ENCODE data around the gene CNPY3. TPM values are rescaled to one million over a fixed set of nuclear protein-coding genes. Genes with fewer than 3 reads are reported as not detected.

Gene CNPY3
- total RNA-seq, 6 donors from 2014 or later = 32.4 to 95.2 (median 50.3) TPM

DNA sequence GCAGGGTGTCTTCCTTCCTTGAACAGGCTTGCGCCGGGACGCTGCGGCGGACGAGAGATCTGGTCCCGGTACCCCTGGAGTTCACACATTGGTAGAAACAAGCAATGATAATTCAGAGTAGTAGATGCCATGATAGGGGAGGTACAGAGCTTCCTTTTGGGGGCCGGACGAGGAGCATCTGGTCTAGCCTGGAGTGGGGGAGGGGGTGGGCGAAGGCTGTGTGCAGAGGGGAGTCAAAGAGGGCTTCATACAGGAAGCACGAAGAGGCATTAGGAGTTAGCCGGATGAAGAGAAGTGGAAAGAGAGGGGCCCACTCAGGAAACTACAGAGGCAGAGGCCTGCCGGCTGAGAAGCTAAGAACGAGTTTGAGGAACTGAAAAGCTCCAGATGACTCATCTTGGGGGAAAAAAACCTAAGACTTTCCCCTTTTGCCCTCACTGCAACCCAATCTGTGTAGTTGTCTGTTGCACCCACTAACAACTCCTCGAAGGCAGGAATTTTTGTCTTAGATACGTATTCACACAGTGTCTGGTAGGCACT is 611 bp downstream of the CNPY3 start:
- Histone ChIP-seq H3K9me3 (no peaks in the 10 kb centered on the region), H3K4me3 (peak overlapping the region; percentile 59 to 87 (median 74)), H3K27ac (peak overlapping the region; percentile 85 to 94 (median 90)), H3K36me3 (peaks cover 0 to 10% (median 7%) of the 10 kb centered on the region in 4 donors), H3K4me1 (peaks cover 32 to 50% (median 40%) of the 10 kb centered on the region in 4 donors), H3K27me3 (no peaks in the 10 kb centered on the region)
- DNase-seq = peak in 1 of 2 donors; percentile 54
- ATAC-seq (ENCODE audit: low FRiP score in 2 of 2) = peak; percentile 5 to 63
- 0 to 2% methylated on average over 13 to 14 of the region's 16 CpGs for WGBS, 2 donors
- peak in 1 of 4 donors; percentile 3 for TF ChIP-seq POLR2A (IDR thresholded peaks at IDR 0.05)
- TF ChIP-seq, protein P1, sequence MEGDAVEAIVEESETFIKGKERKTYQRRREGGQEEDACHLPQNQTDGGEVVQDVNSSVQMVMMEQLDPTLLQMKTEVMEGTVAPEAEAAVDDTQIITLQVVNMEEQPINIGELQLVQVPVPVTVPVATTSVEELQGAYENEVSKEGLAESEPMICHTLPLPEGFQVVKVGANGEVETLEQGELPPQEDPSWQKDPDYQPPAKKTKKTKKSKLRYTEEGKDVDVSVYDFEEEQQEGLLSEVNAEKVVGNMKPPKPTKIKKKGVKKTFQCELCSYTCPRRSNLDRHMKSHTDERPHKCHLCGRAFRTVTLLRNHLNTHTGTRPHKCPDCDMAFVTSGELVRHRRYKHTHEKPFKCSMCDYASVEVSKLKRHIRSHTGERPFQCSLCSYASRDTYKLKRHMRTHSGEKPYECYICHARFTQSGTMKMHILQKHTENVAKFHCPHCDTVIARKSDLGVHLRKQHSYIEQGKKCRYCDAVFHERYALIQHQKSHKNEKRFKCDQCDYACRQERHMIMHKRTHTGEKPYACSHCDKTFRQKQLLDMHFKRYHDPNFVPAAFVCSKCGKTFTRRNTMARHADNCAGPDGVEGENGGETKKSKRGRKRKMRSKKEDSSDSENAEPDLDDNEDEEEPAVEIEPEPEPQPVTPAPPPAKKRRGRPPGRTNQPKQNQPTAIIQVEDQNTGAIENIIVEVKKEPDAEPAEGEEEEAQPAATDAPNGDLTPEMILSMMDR (IDR thresholded peaks at IDR 0.05) = no peak

DNA sequence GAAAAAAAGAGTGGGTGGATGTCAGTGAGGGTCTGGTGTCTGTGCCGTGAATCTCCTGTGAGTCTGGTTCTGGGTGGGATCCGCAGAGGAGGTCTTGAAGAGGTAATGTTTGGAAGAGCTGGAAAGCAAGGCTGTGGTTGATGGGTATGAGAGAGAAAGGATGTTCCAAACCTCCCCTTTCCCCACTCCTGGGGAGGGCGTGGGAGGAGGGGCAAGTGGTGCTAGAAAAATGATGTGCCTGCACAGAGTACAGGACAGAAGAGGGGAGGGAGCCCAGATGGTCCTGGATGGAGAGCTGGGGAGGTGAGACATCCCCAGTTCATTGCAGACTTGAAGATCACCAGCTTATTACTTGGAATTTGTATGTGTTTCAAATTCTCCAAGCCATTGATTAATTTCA is 3.1 kb downstream of the CNPY3 start:
- Histone ChIP-seq H3K27me3 (no peaks in the 10 kb centered on the region), H3K27ac (peak overlapping the region in 3 of 4 donors; percentile 7 to 94 (median 93)), H3K9me3 (no peaks in the 10 kb centered on the region), H3K4me1 (peaks cover 32 to 50% (median 40%) of the 10 kb centered on the region in 4 donors), H3K36me3 (peaks cover 10 to 36% (median 26%) of the 10 kb centered on the region in 4 donors), H3K4me3 (no peak overlapping the region)
- ATAC-seq (ENCODE audit: low FRiP score in 2 of 2) = no peak
- no peak for DNase-seq
- WGBS, 2 donors = 93 to 98% methylated on average over 3 of the region's 3 CpGs
- no peak for TF ChIP-seq POLR2AphosphoS5 (IDR thresholded peaks at IDR 0.05)
- TF ChIP-seq EP300 (IDR thresholded peaks at IDR 0.05) = no peak
- TF ChIP-seq, protein P1 (IDR thresholded peaks at IDR 0.05) = no peak
- no peak for TF ChIP-seq POLR2A (IDR thresholded peaks at IDR 0.05)

DNA sequence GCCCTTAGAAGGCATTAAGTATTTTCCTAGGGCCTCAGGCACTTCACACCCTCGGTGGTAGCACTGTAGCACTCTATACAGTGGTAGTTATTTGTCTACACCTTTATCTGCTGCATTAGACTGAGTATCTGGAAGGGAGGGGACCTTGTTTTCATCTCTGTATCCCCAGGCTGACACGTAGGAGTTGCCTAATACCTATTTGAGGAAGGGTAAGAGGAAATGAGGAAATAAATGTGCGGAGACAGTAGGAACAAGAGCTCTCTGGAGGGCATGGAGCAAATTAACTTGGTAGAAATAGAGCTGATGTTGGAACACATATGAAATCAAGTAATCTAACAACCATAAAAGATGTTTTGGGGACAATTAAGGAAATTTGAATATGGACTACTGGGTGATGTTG is 3.9 kb downstream of the CNPY3 start:
- Histone ChIP-seq H3K4me3 (no peak overlapping the region), H3K27ac (peak overlapping the region in 3 of 4 donors; percentile 7 to 94 (median 93)), H3K27me3 (no peaks in the 10 kb centered on the region), H3K9me3 (no peaks in the 10 kb centered on the region), H3K36me3 (peaks cover 10 to 43% (median 33%) of the 10 kb centered on the region in 4 donors), H3K4me1 (peaks cover 31 to 46% (median 38%) of the 10 kb centered on the region in 4 donors)
- WGBS, 2 donors = 24 to 25% methylated on average over 3 of the region's 3 CpGs
- ATAC-seq (ENCODE audit: low FRiP score in 2 of 2) (no peak), DNase-seq (no peak)
- TF ChIP-seq POLR2A (IDR thresholded peaks at IDR 0.05) = no peak
- peak in 1 of 2 donors; percentile 12 for TF ChIP-seq POLR2AphosphoS5 (IDR thresholded peaks at IDR 0.05)

DNA sequence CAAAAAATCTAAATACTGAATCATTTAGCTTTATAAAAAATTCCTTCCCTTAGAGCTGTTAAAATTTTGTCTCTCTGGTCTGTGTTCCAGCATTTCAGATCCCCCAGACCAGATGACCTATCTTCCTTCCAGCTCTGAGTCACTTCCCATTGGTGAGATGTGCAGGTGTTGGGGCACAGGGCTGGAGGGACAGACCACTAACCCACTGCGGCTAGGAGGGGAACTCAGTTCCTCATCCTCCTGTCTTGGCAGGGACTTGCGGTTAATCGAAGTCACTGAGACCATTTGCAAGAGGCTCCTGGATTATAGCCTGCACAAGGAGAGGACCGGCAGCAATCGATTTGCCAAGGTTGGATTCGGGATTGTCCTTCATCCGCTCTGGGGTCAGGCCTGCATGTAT is 6.0 kb downstream of the CNPY3 start:
- TF ChIP-seq POLR2AphosphoS5 (IDR thresholded peaks at IDR 0.05) (no peak), EP300 (IDR thresholded peaks at IDR 0.05) (no peak), POLR2A (IDR thresholded peaks at IDR 0.05) (no peak)
- TF ChIP-seq, protein P1 (IDR thresholded peaks at IDR 0.05) = no peak
- Histone ChIP-seq H3K27me3 (no peaks in the 10 kb centered on the region), H3K4me1 (peaks cover 25 to 37% (median 33%) of the 10 kb centered on the region in 4 donors), H3K9me3 (no peaks in the 10 kb centered on the region), H3K4me3 (no peak overlapping the region), H3K36me3 (peaks cover 10 to 64% (median 51%) of the 10 kb centered on the region in 4 donors), H3K27ac (no peak overlapping the region)
- 69 to 77% methylated on average over 7 of the region's 7 CpGs for WGBS, 2 donors
- no peak for ATAC-seq (ENCODE audit: low FRiP score in 2 of 2)
- no peak for DNase-seq

DNA sequence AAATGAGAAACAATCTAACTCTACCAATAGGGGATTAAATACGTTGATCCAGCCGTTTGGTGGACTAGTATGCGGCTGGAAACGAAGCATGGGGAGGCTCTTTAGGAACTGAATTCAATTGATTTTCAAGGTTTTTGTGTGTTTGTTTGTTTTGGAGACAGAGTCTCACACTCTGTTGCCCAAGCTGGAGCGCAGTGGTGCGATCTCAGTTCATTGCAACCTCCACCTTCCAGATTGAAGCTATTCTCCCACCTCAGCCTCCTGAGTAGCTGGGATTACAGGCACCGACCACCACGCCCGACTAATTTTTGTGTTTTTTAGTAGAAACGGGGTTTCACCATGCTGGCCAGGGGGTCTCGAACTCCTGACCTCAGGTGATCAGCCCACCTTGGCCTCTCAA is 7.1 kb downstream of the CNPY3 start:
- no peaks in the 10 kb centered on the region for H3K27me3 ChIP-seq
- no peak for DNase-seq
- no peak overlapping the region for H3K4me3 ChIP-seq
- no peak for ATAC-seq (ENCODE audit: low FRiP score in 2 of 2)
- H3K9me3 ChIP-seq = no peaks in the 10 kb centered on the region
- H3K36me3 ChIP-seq = peaks cover 10 to 69% (median 57%) of the 10 kb centered on the region in 4 donors
- 93 to 96% methylated on average over 11 of the region's 11 CpGs for WGBS, 2 donors
- H3K27ac ChIP-seq = no peak overlapping the region
- TF ChIP-seq EP300 (IDR thresholded peaks at IDR 0.05) (no peak), POLR2AphosphoS5 (IDR thresholded peaks at IDR 0.05) (no peak), POLR2A (IDR thresholded peaks at IDR 0.05) (no peak)
- TF ChIP-seq, protein P1 (IDR thresholded peaks at IDR 0.05) = no peak
- peaks cover 14 to 27% (median 23%) of the 10 kb centered on the region in 4 donors for H3K4me1 ChIP-seq

Measured in upper lobe of left lung (tissue), 6 donors.